Motor neuron (in vitro differentiated cells): ENCODE data around the gene ZNF592. TPM values are rescaled to one million over a fixed set of nuclear protein-coding genes. Genes with fewer than 3 reads are reported as not detected.
A peak's percentile ranks its signal among the peaks of the same experiment; 100 is the strongest.

Experiments used
- ATAC-seq, 8 experiments: fragments of 200-7000 bp; cut with Tn5 transposase; replicated peaks in 6 of 8; 2 replicates each; pipeline ENCODE4 v1.8.0; 2021; ENCODE audit warnings: mild to moderate bottlenecking in 8 of 8, moderate library complexity in 8 of 8
- H3K27ac ChIP-seq, 2 donors: fragments of 250-450 bp; sonication (Bioruptor Pico); 2 replicates each; pipeline ENCODE4 v1.9.0; 2021; ENCODE audit warnings: antibody characterized with exemption in 2 of 2, mild to moderate bottlenecking in 2 of 2, moderate library complexity in 1 of 2
- H3K4me1 ChIP-seq, 2 donors: fragments of 250-450 bp; sonication (Bioruptor Pico); replicated peaks in 1 of 2; 2 replicates each; pipeline ENCODE4 v1.6.1; 2021; ENCODE audit warnings: antibody characterized with exemption in 2 of 2, mild to moderate bottlenecking in 2 of 2, moderate library complexity in 1 of 2
- H3K4me3 ChIP-seq, 5 donors: fragments of 250-450 bp; sonication (Bioruptor Pico); 2 replicates each; pipeline ENCODE4 v1.9.0; 2021; ENCODE audit warnings: antibody characterized with exemption in 5 of 5, mild to moderate bottlenecking in 5 of 5, moderate library complexity in 4 of 5
- WGBS, 10 experiments: fragments of 450-650 bp; shearing (Covaris generic); methylation state at CpG; one replicate each; pipeline ENCODE4 v1.0.0; 2022; 5-methylcytosine and 5-hydroxymethylcytosine counted together
- in situ Hi-C, 9 experiments: fragments of 400-800 bp; cut with MboI; loops; one replicate each; pipeline ENCODE4 v1.15.0; 2021; ENCODE audit warnings: low sequenced_read_pairs in 9 of 9, low pct_unique_long_range_greater_than_20kb in 2 of 9; ENCODE audit not compliant: unreplicated experiment in 9 of 9
- total RNA-seq, 8 experiments: library from RNA; unstranded; fragments of 300-600 nt; gene quantifications; 2 replicates each; pipeline versions ENCODE4 v1.2.3 to v1.2.4, GENCODE V29; 2022

Gene ZNF592
- total RNA-seq, 8 experiments from 2014 or later: 5.7 to 14.6 (median 11.1) TPM

GRCh38 chr15:84810073-84810840, 61.9 kb downstream of the ZNF592 start:
- Histone ChIP-seq H3K4me3 (no peak overlapping the region), H3K4me1 (no peaks in the 10 kb centered on the region), H3K27ac (no peak overlapping the region)
- in situ Hi-C loops: no loop called here
- 20 to 100% (median 88%) methylated on average over 1 to 6 of the region's 7 CpGs; no CpG with 5 or more reads in 1 of the 10 experiments for WGBS, 10 experiments
- peak in 1 of 8 experiments; percentile 32 for ATAC-seq

- 80 to 100% (median 80%) methylated on average over 1 to 2 of the region's 4 CpGs; no CpG with 5 or more reads in 7 of the 10 experiments for WGBS, 10 experiments
- Histone ChIP-seq H3K4me1 (no peaks in the 10 kb centered on the region), H3K4me3 (no peak overlapping the region), H3K27ac (no peak overlapping the region)
- in situ Hi-C loops: no loop called here
- ATAC-seq: no peak
Measured at GRCh38 chr15:84811151-84811550, 62.8 kb downstream of the ZNF592 start.

DNA sequence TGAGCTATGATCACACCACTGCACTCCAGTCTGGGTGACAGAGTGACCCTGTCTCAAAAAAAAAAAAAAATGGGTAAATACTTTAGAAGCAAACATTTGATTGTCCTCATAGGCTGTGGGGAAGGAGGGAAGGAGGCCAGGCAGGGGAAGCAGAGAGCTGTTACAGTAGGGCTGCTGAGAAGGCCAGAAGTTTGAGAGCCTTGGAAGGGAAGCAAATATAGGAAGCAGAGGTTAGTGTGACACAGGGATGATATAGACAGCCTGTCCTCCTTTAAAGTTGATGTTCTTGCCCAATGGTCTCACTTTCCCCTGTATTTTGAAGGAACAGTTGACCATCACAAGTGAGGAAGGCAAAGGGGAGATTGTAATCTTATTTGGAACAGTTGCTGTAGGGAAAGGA, 63.4 kb downstream of the ZNF592 start:
- Histone ChIP-seq H3K4me3 (no peak overlapping the region), H3K27ac (no peak overlapping the region), H3K4me1 (no peaks in the 10 kb centered on the region)
- in situ Hi-C loops: no loop called here
- ATAC-seq: no peak

GRCh38 chr15:84812842-84813241, 64.5 kb downstream of the ZNF592 start:
- no peak overlapping the region for H3K27ac ChIP-seq
- ATAC-seq: no peak
- 70 to 100% (median 86%) methylated on average over 1 to 2 of the region's 2 CpGs; no CpG with 5 or more reads in 4 of the 10 experiments for WGBS, 10 experiments
- H3K4me1 ChIP-seq: peaks cover 3 to 4% of the 10 kb centered on the region in 2 donors
- H3K4me3 ChIP-seq: no peak overlapping the region
- in situ Hi-C loops: no loop called here

- in situ Hi-C loops: no loop called here
- Histone ChIP-seq H3K4me3 (no peak overlapping the region), H3K4me1 (peaks cover 3 to 10% of the 10 kb centered on the region in 2 donors), H3K27ac (no peak overlapping the region)
- 80 to 100% (median 100%) methylated on average over 1 of the region's 1 CpG; no CpG with 5 or more reads in 5 of the 10 experiments for WGBS, 10 experiments
- no peak for ATAC-seq
Measured at GRCh38 chr15:84813435-84813834, 65.0 kb downstream of the ZNF592 start.

- 20 to 100% (median 66%) methylated on average over 1 of the region's 1 CpG; no CpG with 5 or more reads in 6 of the 10 experiments for WGBS, 10 experiments
- ATAC-seq: no peak
- no peak overlapping the region for H3K27ac ChIP-seq
- peaks cover 4 to 15% of the 10 kb centered on the region in 2 donors for H3K4me1 ChIP-seq
- no peak overlapping the region for H3K4me3 ChIP-seq
- in situ Hi-C loops: no loop called here
Measured at GRCh38 chr15:84813931-84814330, 65.5 kb downstream of the ZNF592 start.

- in situ Hi-C loops: no loop called here
- Histone ChIP-seq H3K27ac (no peak overlapping the region), H3K4me1 (peaks cover 12 to 25% of the 10 kb centered on the region in 2 donors), H3K4me3 (no peak overlapping the region)
- ATAC-seq: no peak
- WGBS, 10 experiments: 60 to 100% (median 88%) methylated on average over 1 to 10 of the region's 10 CpGs
Measured at GRCh38 chr15:84814916-84815315, 66.5 kb downstream of the ZNF592 start.

DNA sequence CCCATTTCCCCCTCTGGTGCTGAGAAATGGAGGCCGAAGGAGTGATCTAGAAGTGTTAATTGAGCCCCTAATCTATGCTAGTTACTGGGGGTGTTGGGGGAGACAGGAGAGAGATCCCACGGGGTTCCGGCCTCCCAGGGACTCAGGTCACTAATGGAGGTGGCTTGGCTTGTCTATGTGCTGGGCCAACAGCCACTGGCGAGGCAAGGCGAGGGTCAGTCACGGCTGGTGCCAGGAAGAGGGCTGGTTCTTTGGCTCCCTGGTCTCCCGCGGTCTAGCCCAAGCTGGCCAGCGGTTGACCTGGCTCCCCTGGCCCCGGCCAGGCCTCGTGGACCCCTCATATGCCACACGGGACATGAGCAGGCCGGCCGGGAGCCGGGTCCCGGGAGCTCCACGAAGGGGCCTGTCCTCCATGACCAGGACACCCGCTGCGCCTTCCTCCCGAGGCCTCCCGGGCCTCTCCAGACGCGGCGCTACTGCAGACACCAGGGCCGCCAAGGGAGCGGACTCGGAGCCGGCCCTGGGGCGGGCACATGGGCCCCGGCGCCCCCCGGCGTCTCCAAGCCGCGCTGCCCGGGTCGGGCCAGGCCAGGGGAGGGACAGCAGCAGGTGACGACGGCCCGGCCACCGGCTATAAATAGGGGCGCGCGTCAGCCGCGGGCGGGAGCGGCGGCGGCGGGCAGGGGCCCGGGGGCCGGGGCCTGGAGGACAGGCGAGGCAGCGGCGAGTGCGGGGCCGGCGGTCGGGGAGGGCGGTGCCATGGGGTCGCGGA, 68.5 kb downstream of the ZNF592 start, which contains the start of gene ALPK3:
Gene ALPK3, plus strand, starts transcription at position 663 of the 772 bp plus-strand sequence. Its CDS starts 97 bp downstream, at position 760.
- no peak within 1 kb of the TSS for H3K4me3 ChIP-seq
- in situ Hi-C loops: no loop called here
- 80 to 100% (median 83%) methylated on average over 1 to 5 of the region's 63 CpGs; no CpG with 5 or more reads in 7 of the 10 experiments for WGBS, 10 experiments

GRCh38 chr15:84817466-84818081, 69.2 kb downstream of the ZNF592 start:
- H3K27ac ChIP-seq: no peak overlapping the region
- in situ Hi-C loops: no loop called here
- WGBS, 10 experiments: 97% methylated on average over 6 of the region's 27 CpGs; no CpG with 5 or more reads in 9 of the 10 experiments
- peaks cover 12 to 26% of the 10 kb centered on the region in 2 donors for H3K4me1 ChIP-seq
- peak in 6 of 8 experiments; percentile 9 to 46 (median 34) for ATAC-seq
- H3K4me3 ChIP-seq: no peak overlapping the region

More for the DNA sequence above, 68.5 kb downstream of the ZNF592 start, which contains the start of gene ALPK3:
- peaks cover 12 to 26% of the 10 kb centered on the region in 2 donors for H3K4me1 ChIP-seq
- ATAC-seq: peak in 7 of 8 experiments; percentile 14 to 81 (median 67)
- H3K27ac ChIP-seq: no peak within 1 kb of the TSS

GRCh38 chr15:84818261-84819131, 70.1 kb downstream of the ZNF592 start:
- Histone ChIP-seq H3K4me3 (no peak overlapping the region), H3K27ac (peak overlapping the region in 1 of 2 donors; percentile 25), H3K4me1 (peaks cover 14 to 35% of the 10 kb centered on the region in 2 donors)
- 49 to 100% (median 65%) methylated on average over 1 to 8 of the region's 9 CpGs; no CpG with 5 or more reads in 2 of the 10 experiments for WGBS, 10 experiments
- in situ Hi-C loops: no loop called here
- ATAC-seq: peak in 6 of 8 experiments; percentile 42 to 81 (median 60)

GRCh38 chr15:84819291-84819768, 70.9 kb downstream of the ZNF592 start:
- WGBS, 10 experiments: 14 to 100% (median 80%) methylated on average over 1 to 2 of the region's 3 CpGs; no CpG with 5 or more reads in 6 of the 10 experiments
- Histone ChIP-seq H3K4me1 (peaks cover 14 to 36% of the 10 kb centered on the region in 2 donors), H3K4me3 (no peak overlapping the region), H3K27ac (peak overlapping the region in 1 of 2 donors; percentile 4)
- in situ Hi-C loops: no loop called here
- peak in 5 of 8 experiments; percentile 2 to 24 (median 12) for ATAC-seq

GRCh38 chr15:84819791-84820190, 71.4 kb downstream of the ZNF592 start:
- peaks cover 14 to 36% of the 10 kb centered on the region in 2 donors for H3K4me1 ChIP-seq
- no peak for ATAC-seq
- H3K27ac ChIP-seq: no peak overlapping the region
- no peak overlapping the region for H3K4me3 ChIP-seq
- 100% methylated on average over 1 to 2 of the region's 2 CpGs; no CpG with 5 or more reads in 7 of the 10 experiments for WGBS, 10 experiments
- in situ Hi-C loops: no loop called here
